NCI-H345 treated with DMSO at 0.1 percent for 48 hours (cell line): Measurements from ENCODE around the gene BBS9.
A peak's percentile ranks its signal among the peaks of the same experiment; 100 is the strongest.
"Not testable (repeated sequence)": the region's sequence is repeated elsewhere in the genome, so short reads cannot be mapped to it uniquely, and the experiment has no call there.

ENCODE experiments used
- DNase-seq: peaks from one replicate; lab custom pipeline; 2025; ENCODE audit not compliant: unreplicated experiment; lab: John Stamatoyannopoulos, UW

BBS9 gene

DNA sequence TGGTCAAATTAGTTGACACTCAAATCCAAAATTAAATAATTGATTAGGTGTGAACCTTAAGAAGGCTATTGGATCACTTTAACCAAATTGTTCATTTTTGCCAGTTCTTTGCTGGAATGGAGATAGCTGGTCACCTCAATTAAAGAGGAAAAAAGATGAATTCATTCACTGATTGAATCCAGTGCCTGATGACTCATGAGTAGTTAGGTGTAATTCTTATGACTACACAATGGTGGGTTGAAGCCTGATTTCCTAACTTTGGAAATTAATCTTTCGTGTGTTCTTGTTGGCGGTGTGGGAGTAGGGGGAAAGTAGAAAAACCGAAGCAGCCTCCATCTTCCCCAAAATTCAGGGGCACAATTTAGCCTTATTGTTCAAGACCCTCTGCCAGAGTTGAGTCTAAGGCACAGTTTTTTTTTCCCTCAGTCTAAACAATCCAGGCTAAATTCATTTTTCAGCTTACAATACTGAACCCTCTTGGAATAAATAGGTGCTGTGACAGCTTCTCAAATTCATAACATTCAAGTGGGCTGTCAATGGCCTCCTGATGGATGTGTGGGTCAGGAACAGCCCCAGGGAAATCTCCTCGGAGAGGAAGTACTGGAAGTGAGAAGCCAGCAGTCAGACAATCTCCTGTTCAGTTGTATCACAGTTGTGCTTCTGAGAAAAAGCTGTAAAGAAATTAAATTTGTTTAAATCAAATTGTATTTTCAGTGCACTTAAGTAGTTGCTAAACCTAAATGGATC, 356.6 kb downstream of the BBS9 start:
- no peak for DNase-seq

DNA sequence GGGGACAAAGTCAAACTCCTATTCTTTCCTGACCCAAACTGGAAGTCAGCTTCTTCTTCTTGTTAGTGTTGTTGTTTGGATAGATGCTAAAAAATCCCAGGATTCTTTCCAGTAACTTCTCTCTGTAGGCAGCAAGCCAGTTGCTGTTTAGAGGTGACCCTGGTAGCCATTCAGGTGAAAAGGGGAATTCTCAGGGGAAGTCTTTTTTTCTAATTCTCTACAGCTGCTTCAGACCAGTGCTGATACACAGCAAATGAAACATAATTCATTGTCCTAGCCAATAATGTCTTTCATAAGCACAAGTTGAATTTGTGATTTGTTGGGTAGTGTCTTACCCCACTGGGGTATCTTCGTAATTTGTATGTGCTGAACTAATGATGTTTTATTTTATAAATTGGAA, 357.3 kb downstream of the BBS9 start:
- DNase-seq, result no peak

DNA sequence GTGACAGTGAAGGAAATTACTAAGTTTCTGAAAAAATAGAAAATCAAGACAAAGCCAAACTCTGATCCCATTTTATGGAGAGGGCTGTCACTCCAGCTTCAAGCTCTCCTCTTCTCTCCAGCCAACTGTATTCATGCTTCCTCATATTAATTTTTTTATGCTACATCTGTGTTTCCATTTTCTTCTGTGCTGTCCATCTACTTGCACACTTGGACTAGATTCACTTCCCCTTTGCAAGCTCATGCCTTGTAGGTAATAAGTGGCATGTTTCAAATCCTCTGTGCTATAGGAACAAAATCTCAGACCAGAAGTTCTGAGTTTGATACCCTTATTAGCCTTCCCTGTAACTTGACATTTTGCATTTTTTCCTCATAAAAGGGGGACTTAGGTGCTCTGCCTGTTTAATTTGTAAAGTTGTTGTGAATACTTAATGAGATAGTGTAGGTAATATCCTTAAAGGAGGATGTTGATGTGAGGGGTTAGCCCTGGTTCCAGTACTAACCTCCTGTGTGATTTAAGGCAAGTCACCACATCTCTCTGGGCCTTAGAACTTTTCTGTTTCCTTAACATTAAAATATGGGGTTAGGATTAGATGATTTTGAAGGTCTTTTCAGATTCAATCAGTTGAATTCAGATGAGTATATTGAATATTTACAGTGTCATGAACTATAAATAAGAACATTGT, 358.8 kb downstream of the BBS9 start:
- DNase-seq, result no peak

DNA sequence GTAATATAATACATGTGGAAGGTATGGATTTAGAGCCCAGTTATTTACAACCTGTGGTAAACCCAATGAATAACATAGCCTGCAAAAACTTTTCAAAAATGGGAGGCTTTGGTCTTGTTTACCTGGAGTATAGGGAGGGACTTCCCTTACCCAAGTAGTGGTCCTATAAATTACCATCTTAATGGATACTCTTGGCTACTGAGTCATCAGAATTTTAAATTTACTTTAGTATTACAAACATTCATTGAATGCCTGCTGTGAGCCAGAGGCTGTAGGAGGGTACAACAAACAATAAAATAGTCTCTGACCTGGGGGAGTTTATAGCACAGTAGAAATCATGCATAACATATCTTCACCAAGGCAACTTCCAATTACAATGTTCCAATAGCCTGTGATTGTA, 365.1 kb downstream of the BBS9 start:
- DNase-seq, result peak; percentile 49

DNA sequence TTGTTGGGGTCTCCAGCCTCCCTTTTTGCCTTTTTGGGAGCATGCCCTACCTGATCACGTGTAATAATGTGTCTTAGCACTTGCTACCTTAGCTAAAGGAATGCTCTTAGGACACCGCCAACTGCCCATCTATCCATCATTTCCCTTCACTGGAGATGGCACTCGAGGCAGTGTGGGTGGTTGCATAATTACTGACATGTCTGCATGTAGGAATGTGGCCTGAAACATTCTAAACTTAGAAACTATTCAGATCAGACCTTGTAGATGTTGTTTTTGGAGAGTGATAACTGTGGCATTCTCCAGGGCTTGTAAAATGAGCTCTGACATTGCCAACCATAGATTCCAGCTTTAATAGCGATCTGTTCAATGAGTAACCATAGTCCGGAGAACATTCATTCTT, 365.8 kb downstream of the BBS9 start:
- no peak for DNase-seq

DNA sequence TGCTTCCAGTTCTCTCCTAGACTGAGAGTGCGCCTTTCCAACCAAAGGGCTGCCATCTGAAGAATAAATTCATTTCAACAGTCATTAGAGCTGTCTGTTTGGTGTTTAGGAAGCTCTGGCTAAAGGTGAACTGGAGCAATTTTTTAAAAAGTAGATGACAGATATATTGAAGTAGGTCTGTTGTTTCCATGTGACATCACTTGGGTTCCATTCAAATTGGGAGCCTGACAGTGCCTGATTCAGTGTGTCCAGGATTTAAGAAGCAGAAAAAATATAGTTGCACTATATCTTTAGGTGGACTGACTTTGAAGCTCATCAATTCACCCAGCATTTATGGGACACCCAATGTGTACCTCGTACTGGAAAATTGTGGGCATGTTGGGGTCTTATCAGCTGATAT, 367.7 kb downstream of the BBS9 start:
- no peak for DNase-seq

DNA sequence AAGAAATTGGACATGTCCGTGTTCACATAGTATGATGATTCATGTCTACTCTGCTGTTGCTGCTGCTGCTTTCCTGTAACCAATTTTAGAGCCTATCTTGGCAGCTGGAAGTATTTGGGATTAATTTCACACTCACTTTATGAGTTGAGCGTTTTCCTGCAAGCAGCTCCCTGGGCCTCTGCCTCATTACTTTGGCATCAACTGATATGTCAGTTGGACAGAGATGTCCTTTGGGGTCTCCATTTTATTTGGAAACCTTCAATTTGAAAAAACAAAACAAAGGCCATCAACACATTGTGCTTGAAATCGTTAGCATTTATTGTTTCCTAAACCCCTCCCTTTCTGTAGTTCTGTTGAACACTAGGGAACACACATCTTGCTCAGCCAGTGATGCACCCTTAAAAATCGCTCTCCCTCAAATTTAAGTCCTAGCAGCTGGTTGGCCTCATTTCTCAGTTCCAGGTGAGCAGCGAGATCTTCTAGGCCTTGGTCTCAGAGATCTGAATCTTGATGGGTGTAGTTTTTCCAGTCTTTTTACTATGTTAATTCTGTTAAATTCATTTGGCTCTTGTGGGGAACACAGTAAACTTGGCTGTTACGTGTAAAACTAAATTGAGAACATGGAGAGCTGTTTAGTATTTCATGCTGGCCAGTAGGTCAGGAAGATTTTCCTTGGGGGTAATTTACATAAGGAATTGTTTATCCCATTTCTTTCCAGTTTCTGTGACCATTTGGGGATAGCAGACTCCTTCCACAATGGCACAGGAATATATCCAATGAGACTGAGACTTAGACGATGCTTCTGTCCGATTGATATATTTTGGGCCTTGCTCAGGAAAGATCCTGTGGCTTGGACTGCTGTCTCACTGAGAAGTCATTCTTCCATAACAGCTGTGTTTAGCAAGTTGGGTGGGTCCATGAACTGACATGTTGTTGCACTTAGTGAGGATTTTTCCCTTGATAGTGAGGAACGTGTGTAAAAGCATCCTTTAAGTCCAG, 371.6 kb downstream of the BBS9 start:
- no peak for DNase-seq

DNA sequence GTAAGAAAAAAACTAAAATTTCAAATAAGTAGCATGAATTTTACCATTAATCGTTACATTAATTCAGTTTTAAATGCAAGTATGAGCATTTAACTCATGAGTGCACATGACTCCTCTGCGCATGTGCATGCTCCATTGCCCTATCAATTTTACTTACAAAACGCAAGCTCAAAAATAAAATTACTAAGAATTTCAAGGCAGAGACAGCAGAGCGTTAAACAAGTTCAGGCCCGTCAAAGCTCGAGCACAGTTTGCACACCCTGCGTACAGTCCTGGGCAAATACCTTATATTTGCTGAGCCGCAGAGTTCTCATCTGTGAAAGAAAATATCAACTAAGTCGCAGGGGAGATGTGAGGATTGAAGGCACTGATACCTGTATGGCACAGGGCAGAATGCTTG, 373.6 kb downstream of the BBS9 start:
- no peak for DNase-seq

DNA sequence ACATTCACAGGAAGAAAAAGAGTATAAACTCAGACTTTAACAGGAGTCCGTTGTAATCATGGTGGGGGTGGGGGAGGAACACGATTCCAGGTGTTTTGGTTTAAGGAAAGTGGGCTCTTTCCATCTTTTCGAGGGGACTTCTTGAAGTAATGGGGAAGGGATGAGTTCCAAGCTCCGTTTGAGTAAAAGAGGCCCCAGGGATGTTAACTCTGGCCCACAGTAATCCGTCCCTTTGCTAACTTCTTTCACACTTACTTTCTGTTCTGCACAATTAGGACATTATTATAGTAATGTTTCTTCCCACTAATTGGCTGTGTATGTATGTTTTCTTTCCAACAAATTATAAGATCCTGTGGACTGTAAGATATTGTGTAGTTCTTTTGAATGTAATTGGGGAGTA, 374.4 kb downstream of the BBS9 start:
- no peak for DNase-seq

DNA sequence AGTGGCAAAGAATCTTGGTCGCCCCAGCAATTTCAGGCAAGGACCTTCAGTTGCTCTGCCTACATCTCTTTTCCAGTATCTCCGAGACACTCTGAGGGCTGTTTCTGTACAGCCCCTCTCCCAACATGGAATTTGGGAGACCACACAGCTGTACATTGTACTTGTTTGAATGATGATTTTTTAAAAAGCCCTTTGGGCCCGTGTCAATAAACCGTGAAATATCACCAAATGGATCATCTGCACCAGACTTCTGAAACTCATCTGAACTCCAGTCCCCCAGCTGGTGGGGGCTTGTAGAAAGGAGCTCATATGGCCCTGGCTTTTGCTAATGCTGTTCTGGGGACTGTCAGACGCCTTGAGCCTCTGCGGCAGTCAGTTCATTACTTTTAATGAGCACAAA, 374.9 kb downstream of the BBS9 start:
- DNase-seq, result no peak

DNA sequence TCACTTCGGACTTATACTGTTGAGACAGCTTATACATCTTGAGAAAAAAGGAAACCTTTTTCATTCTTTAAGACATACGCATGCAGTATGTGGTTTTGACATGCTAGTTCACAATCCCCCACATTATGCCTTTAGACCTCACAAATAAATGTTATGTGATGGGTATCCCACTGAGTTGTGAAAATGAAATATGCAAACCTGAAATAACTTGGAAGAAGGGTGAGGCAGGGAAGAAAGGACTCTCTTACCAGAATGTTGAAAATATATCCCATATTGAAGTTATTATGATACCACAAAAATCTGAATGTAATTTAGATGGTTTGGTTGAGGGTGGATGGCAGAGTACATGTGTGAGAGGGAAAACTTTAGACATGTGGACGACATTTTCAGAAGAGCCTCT, 379.8 kb downstream of the BBS9 start:
- no peak for DNase-seq

DNA sequence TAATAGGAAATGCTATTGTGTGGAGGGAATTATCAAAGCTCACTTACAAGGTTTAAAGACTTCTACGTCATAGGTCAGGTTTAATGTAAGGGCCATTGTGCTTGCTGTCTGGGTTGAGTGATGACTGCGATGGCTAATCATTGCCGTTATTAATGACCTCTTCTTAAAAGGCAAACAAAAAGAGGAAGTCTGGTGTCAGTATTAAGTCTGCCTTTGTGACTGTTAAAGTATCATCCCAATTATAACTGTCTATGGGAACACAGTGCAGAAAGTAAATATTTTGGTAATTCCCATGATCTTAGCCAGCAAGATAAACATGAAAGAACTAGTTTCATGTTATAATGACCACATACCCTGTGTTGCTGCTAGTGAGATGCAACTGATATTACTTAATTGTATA, 382.4 kb downstream of the BBS9 start:
- no peak for DNase-seq

DNA sequence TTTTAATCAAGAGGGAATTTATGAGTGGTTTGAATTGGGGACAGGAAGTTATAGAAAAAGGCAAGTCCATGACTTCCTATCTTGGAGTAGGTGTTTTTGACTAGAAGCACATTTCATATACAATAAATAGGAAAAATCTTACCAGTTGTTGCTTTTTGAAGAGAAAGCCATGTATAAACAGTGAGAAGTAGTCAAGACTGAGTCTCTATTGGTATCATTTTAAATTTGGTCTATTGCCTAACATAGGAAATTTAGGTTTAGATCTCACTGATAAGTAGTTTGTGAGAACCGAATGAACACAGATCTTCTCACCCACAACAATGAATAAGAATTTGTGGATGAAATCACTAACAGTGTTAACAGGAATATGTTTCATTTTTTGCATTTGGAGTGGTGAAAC, 387.2 kb downstream of the BBS9 start:
- DNase-seq, result no peak

DNA sequence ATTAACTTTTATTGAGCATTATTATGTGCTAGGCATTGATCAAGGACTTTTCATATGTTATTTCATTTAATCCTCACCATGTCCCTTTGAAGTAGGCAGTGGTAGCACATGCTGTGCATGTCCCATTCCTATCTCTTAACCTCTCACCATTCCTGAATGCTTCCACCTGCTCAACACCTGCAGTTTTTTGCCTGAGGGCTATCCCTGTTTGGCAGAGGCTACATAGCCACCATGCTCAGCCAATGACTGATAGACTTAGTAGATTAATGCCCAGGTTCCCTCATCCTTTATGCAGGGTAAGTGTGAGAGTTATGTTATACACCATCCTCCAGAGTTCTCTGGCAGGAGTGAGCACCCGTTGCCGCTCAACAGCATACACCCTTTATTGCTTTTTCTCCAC, 387.8 kb downstream of the BBS9 start:
- DNase-seq, result peak; percentile 95

DNA sequence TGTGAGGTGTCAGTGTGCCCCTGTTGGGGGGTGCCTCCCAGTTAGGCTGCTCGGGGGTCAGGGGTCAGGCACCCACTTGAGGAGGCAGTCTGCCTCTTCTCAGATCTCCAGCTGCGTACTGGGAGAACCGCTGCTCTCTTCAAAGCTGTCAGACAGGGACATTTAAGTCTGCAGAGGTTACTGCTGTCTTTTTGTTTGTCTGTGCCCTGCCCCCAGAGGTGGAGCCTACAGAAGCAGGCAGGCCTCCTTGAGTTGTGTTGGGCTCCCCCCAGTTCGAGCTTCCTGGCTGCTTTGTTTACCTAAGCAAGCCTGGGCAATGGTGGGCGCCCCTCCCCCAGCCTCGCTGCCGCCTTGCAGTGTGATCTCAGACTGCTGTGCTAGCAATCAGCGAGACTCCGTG, 397.6 kb downstream of the BBS9 start:
- not testable (repeated sequence) for DNase-seq

DNA sequence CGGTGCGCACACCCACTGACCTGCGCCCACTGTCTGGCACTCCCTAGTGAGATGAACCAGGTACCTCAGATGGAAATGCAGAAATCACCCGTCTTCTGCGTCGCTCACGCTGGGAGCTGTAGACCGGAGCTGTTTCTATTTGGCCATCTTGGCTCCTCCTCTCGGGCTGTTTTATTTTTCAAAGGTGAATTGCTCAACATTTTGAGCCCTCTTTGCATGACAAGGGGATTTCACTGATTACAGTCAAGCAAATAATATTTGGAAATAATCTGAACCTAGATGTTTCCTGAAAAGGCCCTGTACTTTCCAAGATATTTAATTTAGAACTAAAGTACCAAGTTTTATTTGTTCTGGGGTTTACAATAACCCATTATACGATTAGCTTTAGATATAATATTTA, 398.2 kb downstream of the BBS9 start:
- DNase-seq, result peak; percentile 8

DNA sequence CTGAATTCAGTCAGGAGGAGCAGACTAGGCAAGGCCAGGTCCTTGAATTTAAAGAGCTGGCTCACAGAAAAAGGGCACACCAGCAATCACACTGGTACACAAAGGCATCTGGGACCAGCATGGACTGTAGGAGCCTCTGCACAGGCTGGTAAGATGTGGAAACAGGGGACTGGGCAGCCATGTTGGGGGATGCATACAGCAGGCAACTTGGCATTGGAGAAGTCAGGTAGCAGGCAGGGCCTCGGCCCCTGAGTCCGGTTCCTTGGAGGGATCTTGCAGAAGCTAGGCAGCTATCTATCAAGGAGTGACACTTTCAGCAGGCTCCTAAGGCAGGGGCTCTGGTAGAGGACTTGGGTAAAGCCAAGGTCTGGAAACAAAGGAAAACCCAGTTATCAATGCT, 399.7 kb downstream of the BBS9 start:
- no peak for DNase-seq

DNA sequence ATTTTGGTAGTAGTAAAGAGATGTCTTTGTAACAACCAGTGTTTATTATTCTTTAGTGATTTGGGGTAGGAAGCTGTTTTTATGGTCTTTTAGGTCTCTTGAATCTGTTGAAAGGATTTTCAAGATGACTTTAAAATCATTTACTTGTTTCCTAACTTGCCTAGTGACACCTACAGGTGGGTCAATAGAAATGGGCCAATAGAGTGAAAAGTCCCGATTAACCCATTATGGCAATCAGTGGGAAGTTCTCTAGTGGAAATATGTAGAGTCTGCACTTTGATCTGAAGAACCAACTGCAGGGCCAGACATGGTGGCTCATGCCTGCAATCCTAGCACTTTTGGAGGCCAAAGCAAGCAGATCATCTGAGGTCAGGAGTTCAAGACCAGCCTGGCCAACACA, 401.3 kb downstream of the BBS9 start:
- no peak for DNase-seq

DNA sequence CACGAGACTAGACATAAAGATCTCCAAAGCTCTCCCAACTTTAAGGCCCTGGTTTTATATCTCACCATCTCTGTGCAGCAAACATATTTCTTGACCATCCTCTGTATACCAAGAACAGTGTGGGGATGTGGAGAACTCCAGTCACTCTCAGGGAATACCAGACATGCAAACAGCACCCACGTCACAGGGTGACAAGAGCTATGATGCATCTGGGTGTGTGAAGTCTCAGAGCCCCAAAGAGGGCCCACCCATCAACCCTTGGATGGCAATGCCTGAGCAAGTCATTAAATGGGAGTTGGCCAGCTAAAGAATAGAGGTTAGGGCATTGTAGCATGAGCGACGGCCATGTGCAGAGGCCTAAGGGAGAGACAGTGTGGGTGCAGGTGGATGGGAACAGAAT, 402.5 kb downstream of the BBS9 start:
- DNase-seq, result no peak

DNA sequence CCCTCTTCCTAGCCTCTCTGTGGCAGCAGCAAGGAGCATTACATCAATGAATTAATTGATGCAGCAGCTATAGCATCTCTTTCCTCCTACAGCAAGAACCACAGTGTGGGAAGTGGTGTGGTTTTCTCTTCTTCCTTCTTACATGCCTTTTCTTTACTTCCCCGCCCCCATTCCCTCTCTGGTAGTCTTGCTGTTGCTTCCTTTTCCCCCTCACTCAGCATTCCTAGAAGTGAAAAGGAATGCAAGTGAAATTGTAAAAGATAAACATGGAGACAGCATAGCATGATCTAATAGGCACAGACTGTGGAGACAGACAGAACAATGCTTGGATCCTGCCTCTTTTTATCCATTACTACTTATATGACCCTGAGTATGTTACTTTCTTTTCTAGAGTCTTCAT, 405.5 kb downstream of the BBS9 start:
- DNase-seq, result no peak

DNA sequence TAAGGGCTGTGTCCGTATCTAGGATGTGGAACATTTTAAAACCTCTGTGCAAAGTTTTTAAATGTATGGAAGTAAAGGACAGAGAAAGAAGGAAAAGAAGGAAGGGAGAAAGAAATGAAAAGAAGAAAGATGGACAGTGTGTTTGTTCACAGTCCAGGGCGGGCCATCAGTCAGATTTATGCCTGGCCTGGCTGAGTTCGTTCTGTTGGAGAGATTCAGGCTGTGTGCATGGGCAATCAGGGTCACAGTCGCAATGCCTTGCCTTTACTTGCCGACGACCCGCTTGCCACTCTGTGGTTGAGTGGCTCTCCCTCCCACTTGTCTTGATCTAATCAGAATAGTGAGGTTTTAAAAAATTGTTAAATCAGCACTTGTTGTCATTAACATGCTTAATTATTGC, 406.6 kb downstream of the BBS9 start:
- DNase-seq, result no peak
